PC-9 (cell line): ENCODE data around the gene CDK5RAP1.
"Not testable (repeated sequence)": the region's sequence is repeated elsewhere in the genome, so short reads cannot be mapped to it uniquely, and the experiment has no call there.

Experiments used
- EZH2 ChIP-seq: fragments of 200-600 bp; sonication (generic); IDR thresholded peaks from 2 replicates; pipeline ENCODE4 v1.8.0; 2017; ENCODE audit warnings: antibody characterized with exemption, low read depth
- TF ChIP-seq, protein P1 (sequence below): fragments of 200-600 bp; sonication (generic); conservative IDR thresholded peaks from 2 replicates; pipeline ENCODE4 v1.6.1; 2017; ENCODE audit warnings: mixed run types, antibody characterized with exemption, mild to moderate bottlenecking, moderate library complexity

DNA sequence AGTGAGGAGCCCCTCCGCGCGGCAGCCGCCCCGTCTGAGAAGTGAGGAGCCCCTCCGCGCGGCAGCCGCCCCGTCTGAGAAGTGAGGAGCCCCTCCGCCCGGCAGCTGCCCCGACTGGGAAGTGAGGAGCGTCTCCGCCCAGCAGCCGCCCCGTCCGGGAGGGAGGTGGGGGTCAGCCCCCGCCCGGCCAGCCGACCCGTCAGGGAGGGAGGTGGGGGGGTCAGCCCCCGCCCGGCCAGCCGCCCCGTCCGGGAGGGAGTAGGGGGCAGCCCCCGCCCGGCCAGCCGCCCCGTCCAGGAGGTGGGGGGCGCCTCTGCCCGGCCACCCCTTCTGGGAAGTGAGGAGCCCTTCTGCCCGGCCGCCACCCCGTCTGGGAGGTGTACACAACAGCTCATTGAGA lies 12.0 kb downstream of the CDK5RAP1 start:
- TF ChIP-seq, protein P1, sequence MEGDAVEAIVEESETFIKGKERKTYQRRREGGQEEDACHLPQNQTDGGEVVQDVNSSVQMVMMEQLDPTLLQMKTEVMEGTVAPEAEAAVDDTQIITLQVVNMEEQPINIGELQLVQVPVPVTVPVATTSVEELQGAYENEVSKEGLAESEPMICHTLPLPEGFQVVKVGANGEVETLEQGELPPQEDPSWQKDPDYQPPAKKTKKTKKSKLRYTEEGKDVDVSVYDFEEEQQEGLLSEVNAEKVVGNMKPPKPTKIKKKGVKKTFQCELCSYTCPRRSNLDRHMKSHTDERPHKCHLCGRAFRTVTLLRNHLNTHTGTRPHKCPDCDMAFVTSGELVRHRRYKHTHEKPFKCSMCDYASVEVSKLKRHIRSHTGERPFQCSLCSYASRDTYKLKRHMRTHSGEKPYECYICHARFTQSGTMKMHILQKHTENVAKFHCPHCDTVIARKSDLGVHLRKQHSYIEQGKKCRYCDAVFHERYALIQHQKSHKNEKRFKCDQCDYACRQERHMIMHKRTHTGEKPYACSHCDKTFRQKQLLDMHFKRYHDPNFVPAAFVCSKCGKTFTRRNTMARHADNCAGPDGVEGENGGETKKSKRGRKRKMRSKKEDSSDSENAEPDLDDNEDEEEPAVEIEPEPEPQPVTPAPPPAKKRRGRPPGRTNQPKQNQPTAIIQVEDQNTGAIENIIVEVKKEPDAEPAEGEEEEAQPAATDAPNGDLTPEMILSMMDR: not testable (repeated sequence)
- not testable (repeated sequence) for TF ChIP-seq EZH2
